Lower leg skin (tissue), 3 donors: ENCODE results near the gene FAM114A1.

Experiments used
- POLR2A ChIP-seq, 2 donors: fragments of 450-650 bp; IDR thresholded peaks; one replicate each; pipeline ENCODE4 v1.6.1; 2016 to 2017; ENCODE audit warnings: antibody characterized with exemption in 2 of 2, mild to moderate bottlenecking in 1 of 2, moderate library complexity in 1 of 2
- TF ChIP-seq, protein P1 (sequence below), 3 donors: fragments of 450-650 bp; IDR thresholded peaks; one replicate each; pipeline ENCODE4 v1.5.1; 2016; ENCODE audit warnings: antibody characterized with exemption in 3 of 3, mild to moderate bottlenecking in 3 of 3, moderate library complexity in 2 of 3

DNA sequence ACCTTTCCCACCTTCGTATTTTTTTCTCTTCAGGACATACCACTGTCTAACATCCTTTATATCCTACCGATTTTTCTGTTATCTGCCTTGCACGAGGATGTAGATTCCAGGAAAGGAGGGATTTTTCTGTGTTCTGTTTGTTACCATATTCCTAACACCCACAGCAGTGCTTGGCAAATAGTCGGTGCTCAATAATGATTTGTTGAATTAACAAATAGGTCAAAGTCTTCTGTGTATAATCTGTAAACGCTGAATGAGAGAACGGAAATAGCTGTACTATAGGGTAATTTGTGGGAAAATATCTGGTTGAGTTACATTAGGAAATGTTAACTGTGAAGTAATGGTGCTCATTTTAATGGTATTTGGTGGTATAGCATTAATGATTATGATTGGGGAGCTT, 83.1 kb downstream of the FAM114A1 start:
- TF ChIP-seq, protein P1, sequence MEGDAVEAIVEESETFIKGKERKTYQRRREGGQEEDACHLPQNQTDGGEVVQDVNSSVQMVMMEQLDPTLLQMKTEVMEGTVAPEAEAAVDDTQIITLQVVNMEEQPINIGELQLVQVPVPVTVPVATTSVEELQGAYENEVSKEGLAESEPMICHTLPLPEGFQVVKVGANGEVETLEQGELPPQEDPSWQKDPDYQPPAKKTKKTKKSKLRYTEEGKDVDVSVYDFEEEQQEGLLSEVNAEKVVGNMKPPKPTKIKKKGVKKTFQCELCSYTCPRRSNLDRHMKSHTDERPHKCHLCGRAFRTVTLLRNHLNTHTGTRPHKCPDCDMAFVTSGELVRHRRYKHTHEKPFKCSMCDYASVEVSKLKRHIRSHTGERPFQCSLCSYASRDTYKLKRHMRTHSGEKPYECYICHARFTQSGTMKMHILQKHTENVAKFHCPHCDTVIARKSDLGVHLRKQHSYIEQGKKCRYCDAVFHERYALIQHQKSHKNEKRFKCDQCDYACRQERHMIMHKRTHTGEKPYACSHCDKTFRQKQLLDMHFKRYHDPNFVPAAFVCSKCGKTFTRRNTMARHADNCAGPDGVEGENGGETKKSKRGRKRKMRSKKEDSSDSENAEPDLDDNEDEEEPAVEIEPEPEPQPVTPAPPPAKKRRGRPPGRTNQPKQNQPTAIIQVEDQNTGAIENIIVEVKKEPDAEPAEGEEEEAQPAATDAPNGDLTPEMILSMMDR (IDR thresholded peaks at IDR 0.05): no peak
- no peak for TF ChIP-seq POLR2A (IDR thresholded peaks at IDR 0.05)
